ENCODE measurements around the gene INSM2.

Gene INSM2

DNA sequence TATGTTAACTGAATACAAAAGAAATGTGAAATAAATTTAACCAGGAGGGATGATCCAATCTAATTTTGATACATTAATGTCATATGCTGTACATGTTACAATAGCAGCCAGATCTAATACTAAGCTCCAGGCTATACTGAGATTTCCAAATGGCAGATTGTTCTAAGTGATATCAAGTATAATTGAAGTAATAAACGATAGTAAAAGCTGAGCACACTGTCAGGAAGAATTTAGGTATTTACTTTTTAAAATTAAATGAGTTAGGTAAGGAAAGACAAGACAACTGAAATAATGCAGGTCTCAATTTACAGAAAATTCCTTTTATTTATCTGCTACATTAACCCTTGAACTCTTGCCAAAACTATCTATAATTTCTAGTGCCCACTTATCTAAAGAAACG, 39.9 kb downstream of the INSM2 start:
- no peaks in the 10 kb centered on the region for H3K9me3 ChIP-seq
- TF ChIP-seq, protein P1, sequence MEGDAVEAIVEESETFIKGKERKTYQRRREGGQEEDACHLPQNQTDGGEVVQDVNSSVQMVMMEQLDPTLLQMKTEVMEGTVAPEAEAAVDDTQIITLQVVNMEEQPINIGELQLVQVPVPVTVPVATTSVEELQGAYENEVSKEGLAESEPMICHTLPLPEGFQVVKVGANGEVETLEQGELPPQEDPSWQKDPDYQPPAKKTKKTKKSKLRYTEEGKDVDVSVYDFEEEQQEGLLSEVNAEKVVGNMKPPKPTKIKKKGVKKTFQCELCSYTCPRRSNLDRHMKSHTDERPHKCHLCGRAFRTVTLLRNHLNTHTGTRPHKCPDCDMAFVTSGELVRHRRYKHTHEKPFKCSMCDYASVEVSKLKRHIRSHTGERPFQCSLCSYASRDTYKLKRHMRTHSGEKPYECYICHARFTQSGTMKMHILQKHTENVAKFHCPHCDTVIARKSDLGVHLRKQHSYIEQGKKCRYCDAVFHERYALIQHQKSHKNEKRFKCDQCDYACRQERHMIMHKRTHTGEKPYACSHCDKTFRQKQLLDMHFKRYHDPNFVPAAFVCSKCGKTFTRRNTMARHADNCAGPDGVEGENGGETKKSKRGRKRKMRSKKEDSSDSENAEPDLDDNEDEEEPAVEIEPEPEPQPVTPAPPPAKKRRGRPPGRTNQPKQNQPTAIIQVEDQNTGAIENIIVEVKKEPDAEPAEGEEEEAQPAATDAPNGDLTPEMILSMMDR (IDR thresholded peaks at IDR 0.05; ENCODE audit: low read depth, low read length) = no peak
- no peaks in the 10 kb centered on the region for H3K36me3 ChIP-seq
- H3K4me1 ChIP-seq = peaks cover 52% of the 10 kb centered on the region
- H3K4me3 ChIP-seq (ENCODE audit: low read depth, low read length) = no peak overlapping the region
- no peak for DNase-seq
- H3K27me3 ChIP-seq = no peaks in the 10 kb centered on the region

GRCh38 chr14:35576260-35576659, 42.3 kb downstream of the INSM2 start:
- TF ChIP-seq, protein P1 (IDR thresholded peaks at IDR 0.05; ENCODE audit: low read depth, low read length) = no peak
- no peaks in the 10 kb centered on the region for H3K27me3 ChIP-seq
- H3K36me3 ChIP-seq = no peaks in the 10 kb centered on the region
- peaks cover 61% of the 10 kb centered on the region for H3K4me1 ChIP-seq
- H3K9me3 ChIP-seq = no peaks in the 10 kb centered on the region
- peak; percentile 23 for DNase-seq
- no peak overlapping the region for H3K4me3 ChIP-seq (ENCODE audit: low read depth, low read length)

DNA sequence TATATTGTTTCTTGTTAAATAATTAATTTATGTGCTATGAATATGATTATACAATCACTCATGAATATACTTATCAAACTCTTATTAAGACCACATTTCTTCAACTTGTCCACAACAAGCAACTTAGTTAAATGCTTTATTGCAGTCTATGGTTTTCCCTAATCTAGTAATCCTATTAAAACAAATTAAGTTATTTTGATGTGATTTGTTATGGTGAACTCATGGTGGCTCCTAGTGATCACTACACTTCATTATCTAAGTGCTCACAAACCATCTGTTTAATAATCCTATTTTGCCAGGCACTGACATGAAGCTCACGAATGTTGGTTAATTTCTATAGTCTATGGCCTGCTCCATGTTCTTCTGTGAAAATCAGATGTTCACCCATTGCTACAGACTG, 42.9 kb downstream of the INSM2 start:
- Histone ChIP-seq H3K4me1 (peaks cover 61% of the 10 kb centered on the region), H3K36me3 (no peaks in the 10 kb centered on the region), H3K9me3 (no peaks in the 10 kb centered on the region), H3K27me3 (no peaks in the 10 kb centered on the region), H3K4me3 (ENCODE audit: low read depth, low read length) (no peak overlapping the region)
- TF ChIP-seq, protein P1 (IDR thresholded peaks at IDR 0.05; ENCODE audit: low read depth, low read length) = no peak
- peak; percentile 18 for DNase-seq

DNA sequence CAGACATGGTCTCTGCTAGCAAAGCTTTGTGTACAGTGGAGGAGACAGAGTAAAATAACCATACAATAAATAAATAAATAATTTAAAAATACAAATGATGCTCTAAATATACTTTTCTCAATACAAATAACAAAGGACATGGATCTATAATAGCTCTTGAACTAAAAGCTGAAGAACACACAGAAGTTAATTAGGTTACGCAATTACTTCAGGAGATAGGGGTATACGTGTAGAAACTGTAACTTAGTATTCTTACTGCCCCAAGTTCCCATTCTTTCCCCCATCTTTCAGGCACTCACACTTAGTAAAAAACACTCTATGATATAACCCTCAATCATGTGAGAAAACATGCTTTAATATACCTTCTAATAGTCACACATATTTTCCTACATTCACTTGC, 44.2 kb downstream of the INSM2 start:
- no peak for DNase-seq
- Histone ChIP-seq H3K4me3 (ENCODE audit: low read depth, low read length) (no peak overlapping the region), H3K4me1 (peaks cover 49% of the 10 kb centered on the region), H3K27me3 (no peaks in the 10 kb centered on the region), H3K9me3 (no peaks in the 10 kb centered on the region), H3K36me3 (no peaks in the 10 kb centered on the region)
- TF ChIP-seq, protein P1 (IDR thresholded peaks at IDR 0.05; ENCODE audit: low read depth, low read length) = no peak

DNA sequence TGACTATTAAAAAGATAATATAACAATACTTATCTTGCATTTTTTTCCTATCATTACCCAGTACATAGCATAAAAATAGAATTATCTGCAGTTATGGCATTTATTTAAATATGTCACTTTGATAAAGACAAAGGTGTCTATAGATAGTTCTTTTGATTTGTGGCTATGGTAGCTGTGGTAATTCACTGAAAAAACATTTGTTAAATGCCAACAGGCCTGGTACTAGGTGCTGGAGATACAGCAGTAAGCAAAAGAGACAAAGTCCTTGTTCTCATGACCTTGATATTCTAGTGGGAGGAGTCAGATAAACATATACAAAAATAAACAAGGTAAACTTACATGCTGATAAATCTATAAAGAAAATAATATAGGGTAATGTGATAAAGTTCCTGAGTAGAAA, 44.7 kb downstream of the INSM2 start:
- no peak for DNase-seq
- Histone ChIP-seq H3K36me3 (no peaks in the 10 kb centered on the region), H3K9me3 (no peaks in the 10 kb centered on the region)

More for the DNA sequence above, 44.7 kb downstream of the INSM2 start:
- TF ChIP-seq, protein P1 (IDR thresholded peaks at IDR 0.05; ENCODE audit: low read depth, low read length) = no peak
- H3K27me3 ChIP-seq = no peaks in the 10 kb centered on the region
- no peak overlapping the region for H3K4me3 ChIP-seq (ENCODE audit: low read depth, low read length)
- H3K4me1 ChIP-seq = peaks cover 45% of the 10 kb centered on the region
